Measurements from ENCODE around the gene PTBP1. TPM values are rescaled to one million over a fixed set of nuclear protein-coding genes. Genes with fewer than 3 reads are reported as not detected.

The PTBP1 gene
- total RNA-seq, 1 experiment from 2014 or later, result 425 TPM

GRCh38 chr19:772730-773436, 24.4 kb upstream of the PTBP1 start:
- DNase-seq (ENCODE audit: low read depth), result no peak

GRCh38 chr19:776549-776948, 20.7 kb upstream of the PTBP1 start:
- DNase-seq (ENCODE audit: low read depth), result no peak

GRCh38 chr19:778910-779653, 18.2 kb upstream of the PTBP1 start:
- DNase-seq (ENCODE audit: low read depth), result peak; percentile 92

- no peak for DNase-seq (ENCODE audit: low read depth)
Measured at GRCh38 chr19:780935-781334, 16.3 kb upstream of the PTBP1 start.

- DNase-seq (ENCODE audit: low read depth), result no peak
Measured at GRCh38 chr19:781800-782184, 15.5 kb upstream of the PTBP1 start.

GRCh38 chr19:782185-782877, 14.9 kb upstream of the PTBP1 start:
- peak; percentile 76 for DNase-seq (ENCODE audit: low read depth)

- DNase-seq (ENCODE audit: low read depth), result no peak
Measured at GRCh38 chr19:782878-783668, 14.2 kb upstream of the PTBP1 start.

GRCh38 chr19:784541-784940, 12.7 kb upstream of the PTBP1 start:
- DNase-seq (ENCODE audit: low read depth), result no peak

- DNase-seq (ENCODE audit: low read depth), result no peak
Measured at GRCh38 chr19:787536-787935, 9.7 kb upstream of the PTBP1 start.

GRCh38 chr19:788686-788982, 8.6 kb upstream of the PTBP1 start:
- DNase-seq (ENCODE audit: low read depth), result no peak

GRCh38 chr19:788983-789700, 8.1 kb upstream of the PTBP1 start:
- DNase-seq (ENCODE audit: low read depth), result no peak

GRCh38 chr19:789701-790060, 7.6 kb upstream of the PTBP1 start:
- no peak for DNase-seq (ENCODE audit: low read depth)

- no peak for DNase-seq (ENCODE audit: low read depth)
Measured at GRCh38 chr19:791007-791566, 6.2 kb upstream of the PTBP1 start.

GRCh38 chr19:791567-792305, 5.5 kb upstream of the PTBP1 start:
- DNase-seq (ENCODE audit: low read depth), result no peak

- DNase-seq (ENCODE audit: low read depth), result no peak
Measured at GRCh38 chr19:792306-792885, 4.9 kb upstream of the PTBP1 start.

- DNase-seq (ENCODE audit: low read depth), result no peak
Measured at GRCh38 chr19:793806-794205, 3.4 kb upstream of the PTBP1 start.

- DNase-seq (ENCODE audit: low read depth), result no peak
Measured at GRCh38 chr19:795073-795611, 2.1 kb upstream of the PTBP1 start.

- no peak for DNase-seq (ENCODE audit: low read depth)
Measured at GRCh38 chr19:795691-796581, 1.3 kb upstream of the PTBP1 start.

Data from LHCN-M2 (cell line).